HG03460 (cell line): ENCODE results near the gene TBL3.

ENCODE experiments used
- ATAC-seq: cut with Tn5 transposase; IDR thresholded peaks from one replicate; pipeline ENCODE4 v1.9.1; 2021; ENCODE audit not compliant: unreplicated experiment

The TBL3 gene

GRCh38 chr16:1963806-1964505 lies 7.9 kb upstream of the TBL3 start:
- peak; percentile 3 for ATAC-seq

DNA sequence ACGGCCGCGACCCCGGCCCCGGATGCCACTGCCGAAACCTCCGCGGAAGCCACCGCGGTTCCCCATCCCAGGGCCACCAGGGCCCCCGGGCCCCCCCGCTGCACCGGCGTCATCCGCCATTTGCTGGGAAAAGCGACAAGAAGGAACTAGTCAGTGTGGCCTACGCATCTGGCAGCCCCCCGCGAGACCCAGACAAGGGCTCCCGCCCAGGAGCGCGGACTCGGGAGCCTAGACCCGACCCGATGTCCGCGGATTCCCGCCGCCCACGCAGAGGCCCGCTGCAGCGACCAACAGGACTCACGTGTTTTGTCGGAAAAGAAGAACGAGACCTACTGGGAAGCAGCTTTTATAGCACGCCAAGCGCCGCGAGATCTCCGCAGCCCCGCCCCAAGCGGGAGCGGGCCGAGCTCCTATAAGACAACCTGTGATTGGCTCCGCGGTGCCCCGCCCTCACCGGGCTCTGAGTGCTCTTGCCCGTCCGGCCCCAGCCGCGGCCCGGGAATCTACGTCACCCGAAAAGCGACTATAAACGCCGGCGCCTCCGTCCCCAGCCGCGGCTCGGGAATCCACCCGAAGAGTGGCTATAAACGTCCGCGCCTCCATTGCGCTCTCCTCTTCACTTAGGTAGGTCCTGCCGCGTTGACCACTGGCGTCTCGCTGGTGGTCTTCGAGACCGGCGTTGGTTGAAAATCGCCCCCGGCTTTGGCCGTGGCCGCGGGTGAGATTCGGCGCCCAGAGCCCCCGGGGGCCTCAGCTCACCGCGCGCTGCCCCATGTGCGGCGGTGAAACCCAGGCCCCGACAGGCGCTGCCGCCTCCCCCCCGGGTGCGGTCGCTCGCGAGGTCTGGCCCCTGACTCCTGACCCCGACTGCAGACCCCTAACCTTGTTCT lies 7.1 kb upstream of the TBL3 start, which contains the start of gene RPS2:
Gene RPS2, minus strand, starts transcription at position 321 of the 890 bp plus-strand sequence. Its CDS starts 201 bp downstream, at position 120.
- ATAC-seq, result peak; percentile 65

DNA sequence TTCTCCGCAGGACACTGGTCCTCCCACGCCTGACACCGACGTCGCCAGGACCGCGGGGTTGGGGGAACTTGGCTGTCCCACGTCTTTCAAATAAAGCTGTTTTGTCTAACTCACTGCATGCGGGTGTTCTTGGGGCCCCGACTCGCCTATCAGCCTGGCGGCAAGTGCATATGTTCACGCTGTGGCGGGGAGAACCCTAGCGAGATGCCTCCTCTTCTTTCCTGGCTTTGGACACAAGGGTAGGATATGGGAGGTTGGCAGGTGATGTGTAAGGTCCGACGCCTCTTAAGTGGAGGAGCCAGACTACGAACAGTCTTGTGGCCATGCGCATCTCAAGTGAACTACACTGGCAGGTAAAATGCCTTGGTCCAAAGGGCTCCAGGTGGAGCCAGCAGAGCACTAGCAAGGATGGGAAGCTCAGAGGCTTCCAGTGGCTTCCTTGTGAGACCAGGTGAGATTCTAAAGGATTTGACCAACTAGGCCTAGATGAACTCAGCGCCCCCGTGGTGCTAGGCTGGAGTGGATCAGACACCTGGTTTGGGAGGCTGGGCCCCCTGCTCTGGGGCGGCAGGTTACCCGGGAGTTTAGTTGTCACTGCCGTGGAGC lies 6.4 kb upstream of the TBL3 start:
- ATAC-seq, result no peak

GRCh38 chr16:1966460-1966859 lies 5.4 kb upstream of the TBL3 start, which contains the start of gene RNF151:
TSS of gene RNF151 (plus strand) at chr16:1966856. CDS start at chr16:1966882, 26 bp downstream.
- ATAC-seq, result no peak

DNA sequence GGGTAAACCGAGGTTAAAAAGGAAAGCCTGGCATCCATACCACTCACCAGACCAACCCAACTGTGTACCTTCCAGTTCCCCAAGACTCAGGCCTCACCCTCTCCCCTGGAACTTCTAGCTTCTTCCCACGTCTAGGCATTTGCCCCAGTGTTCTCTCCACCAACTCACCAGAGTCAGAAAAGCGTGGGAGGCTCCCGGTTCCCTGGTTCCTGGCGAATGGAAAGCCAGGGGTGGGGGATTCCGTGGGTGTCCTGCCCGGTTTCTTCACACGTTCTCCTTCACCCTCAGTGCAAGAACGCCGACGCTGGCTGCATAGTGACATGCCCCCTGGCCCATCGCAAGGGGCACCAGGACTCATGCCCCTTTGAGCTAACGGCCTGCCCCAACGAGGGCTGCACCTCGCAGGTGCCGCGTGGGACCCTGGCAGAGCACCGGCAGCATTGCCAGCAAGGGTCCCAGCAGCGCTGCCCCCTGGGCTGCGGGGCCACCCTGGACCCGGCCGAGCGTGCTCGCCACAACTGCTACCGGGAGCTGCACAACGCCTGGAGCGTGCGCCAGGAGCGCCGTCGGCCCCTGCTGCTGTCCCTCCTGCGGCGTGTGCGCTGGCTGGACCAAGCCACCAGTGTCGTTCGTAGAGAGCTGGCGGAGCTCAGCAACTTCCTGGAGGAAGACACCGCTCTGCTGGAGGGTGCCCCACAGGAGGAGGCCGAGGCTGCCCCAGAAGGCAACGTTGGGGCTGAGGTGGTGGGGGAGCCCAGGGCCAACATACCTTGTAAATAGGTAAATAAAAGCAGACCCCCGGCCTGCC lies 3.5 kb upstream of the TBL3 start:
- ATAC-seq, result no peak

- ATAC-seq, result no peak
These were observed 631 bp downstream of the TBL3 start for GRCh38 chr16:1972490-1972877.

GRCh38 chr16:1973461-1974156 lies 1.8 kb downstream of the TBL3 start:
- no peak for ATAC-seq

DNA sequence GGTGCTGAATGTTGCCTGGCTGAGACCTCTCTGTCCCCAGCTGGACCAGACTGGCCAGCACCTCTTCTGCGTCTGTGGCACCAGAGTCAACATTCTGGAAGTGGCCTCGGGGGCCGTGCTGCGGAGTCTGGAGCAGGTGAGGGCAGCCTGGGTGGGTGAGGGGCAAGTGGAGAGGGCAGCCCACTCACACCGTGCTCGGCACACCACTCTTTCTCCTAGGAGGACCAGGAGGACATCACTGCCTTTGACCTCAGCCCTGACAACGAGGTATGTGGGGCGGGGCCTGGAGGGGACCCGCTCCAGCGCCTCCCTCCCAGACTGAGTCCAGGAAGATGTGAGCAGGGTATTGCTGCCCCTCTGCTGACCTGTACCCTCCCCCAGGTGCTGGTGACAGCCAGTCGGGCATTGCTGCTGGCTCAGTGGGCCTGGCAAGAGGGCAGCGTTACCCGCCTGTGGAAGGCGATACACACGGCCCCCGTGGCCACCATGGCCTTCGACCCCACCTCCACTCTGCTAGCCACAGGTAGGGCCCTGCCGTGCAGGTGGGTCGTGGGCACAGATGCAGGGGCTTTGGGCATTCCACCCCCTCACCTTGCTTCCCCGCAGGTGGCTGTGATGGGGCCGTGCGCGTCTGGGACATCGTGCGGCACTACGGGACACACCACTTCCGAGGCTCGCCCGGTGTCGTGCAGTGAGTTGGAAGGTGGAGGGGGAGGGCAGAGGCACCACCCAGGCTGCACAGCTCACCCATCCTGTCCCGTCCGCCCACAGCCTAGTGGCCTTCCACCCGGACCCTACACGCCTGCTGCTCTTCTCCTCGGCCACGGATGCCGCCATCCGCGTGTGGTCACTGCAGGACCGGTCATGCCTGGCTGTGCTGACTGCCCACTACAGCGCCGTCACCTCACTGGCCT lies 2.6 kb downstream of the TBL3 start:
- no peak for ATAC-seq

DNA sequence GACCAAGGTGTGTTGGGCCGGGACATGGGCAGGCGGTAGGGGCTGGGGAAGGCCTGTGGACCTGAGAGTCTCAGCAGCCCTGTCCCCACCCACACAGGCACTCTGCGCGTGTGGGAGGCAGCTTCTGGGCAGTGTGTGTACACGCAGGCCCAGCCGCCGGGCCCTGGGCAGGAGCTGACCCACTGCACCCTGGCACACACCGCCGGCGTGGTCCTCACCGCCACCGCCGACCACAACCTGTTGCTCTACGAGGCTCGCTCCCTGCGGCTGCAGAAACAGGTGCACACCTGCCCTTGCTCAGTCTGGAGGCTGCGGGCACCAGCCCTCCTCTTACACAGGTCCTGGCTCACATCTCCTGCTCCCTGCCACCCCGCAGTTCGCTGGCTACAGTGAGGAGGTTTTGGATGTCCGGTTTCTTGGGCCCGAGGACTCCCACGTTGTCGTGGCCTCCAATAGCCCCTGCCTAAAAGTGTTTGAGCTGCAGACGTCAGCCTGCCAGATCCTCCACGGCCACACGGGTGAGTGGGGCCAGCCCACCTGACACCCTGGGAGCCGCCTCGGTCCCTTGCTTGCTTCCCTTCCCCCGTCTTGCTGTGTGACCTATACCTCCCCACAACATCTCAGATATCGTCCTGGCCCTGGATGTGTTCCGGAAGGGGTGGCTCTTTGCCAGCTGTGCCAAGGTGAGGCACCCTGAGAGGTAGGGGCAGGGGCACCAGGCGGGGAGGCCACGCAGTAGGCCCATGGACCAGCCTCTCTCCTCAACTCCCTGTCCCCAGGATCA lies 3.8 kb downstream of the TBL3 start:
- ATAC-seq, result no peak

DNA sequence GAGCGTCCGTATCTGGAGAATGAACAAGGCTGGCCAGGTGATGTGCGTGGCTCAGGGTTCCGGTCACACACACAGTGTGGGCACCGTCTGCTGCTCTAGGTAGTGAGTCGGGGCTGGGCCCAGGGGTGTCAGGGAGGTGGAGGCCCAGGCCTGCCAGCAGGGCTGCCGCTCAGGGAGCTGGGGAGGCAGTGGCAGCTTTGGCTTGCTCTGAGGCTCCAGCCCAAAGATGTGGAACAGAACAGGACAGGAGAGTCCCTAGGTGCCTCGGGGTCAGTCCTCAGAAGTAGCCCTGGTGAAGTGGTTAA lies 4.3 kb downstream of the TBL3 start:
- no peak for ATAC-seq

DNA sequence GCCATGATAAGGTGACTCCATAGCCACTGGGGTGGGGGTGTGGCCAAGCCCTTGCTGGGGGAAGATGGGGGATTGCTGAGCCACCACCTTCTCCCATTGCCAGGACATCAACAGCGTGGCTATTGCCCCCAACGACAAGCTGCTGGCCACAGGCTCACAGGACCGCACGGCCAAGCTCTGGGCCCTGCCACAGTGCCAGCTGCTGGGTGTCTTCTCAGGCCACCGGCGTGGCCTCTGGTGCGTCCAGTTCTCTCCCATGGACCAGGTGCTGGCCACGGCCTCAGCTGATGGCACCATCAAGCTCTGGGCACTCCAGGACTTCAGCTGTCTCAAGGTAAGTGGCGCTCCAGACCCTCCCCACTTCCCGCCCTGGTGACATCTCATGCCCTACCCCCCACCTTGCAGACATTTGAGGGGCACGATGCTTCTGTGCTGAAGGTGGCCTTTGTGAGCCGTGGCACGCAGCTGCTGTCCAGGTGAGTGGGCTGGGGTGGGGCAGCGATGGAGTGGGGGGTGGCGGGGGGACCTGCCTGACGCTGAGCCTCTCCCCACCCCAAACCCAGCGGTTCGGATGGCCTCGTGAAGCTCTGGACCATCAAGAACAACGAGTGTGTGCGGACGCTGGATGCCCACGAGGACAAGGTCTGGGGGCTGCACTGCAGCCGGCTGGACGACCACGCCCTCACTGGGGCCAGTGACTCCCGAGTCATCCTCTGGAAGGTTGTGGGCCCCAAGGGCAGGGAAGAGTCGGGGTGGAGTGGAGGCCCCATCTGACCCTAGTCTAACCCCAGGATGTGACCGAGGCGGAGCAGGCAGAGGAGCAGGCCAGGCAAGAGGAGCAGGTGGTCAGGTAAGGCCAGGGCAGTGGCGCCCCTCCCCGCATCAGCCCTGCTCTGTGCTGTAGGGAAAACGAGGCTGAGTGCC lies 5.4 kb downstream of the TBL3 start:
- no peak for ATAC-seq

DNA sequence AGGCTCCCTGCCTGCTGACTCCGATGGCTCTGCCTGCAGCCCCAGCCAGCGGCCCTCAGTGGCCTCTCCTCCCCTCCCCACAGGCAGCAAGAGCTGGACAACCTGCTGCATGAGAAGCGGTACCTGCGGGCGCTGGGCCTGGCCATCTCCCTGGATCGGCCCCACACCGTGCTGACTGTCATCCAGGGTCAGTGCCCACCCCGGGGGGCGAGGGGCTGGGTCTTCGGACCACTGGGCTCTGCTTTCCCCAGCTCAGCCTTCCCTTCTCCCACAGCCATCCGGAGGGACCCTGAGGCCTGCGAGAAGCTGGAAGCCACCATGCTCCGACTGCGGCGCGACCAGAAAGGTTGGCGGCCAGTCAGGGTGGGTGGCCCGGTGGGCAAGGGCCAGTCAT lies 6.0 kb downstream of the TBL3 start:
- ATAC-seq, result no peak

DNA sequence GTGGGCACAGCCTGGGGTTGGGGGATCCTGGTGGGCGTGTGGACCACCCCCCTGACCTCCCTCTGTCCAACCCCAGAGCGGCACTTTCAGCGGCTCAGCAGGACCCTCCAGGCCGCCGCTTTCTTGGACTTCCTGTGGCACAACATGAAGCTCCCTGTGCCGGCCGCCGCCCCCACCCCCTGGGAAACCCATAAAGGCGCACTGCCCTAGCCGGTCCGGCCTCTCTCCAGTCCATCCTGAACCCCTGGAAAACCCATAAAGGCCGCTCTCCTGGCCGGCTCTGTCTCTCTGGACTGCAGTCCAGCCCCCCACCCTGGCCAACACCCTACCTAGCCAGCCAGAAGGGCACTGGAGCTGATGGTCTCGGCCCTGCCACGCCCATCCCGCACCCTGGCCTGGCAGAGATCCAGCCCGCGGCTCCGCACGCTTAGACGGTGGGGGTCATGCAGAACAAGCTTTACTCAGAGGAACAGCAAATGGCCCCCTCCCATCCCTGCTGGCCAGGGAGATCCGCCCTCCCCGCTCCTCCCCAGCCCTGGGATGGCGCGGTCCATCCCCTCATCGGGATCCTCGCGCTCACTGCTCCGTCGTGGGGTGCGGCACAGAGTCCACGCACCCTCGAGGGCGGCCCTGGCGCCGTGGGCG lies 6.7 kb downstream of the TBL3 start:
- ATAC-seq, result no peak

DNA sequence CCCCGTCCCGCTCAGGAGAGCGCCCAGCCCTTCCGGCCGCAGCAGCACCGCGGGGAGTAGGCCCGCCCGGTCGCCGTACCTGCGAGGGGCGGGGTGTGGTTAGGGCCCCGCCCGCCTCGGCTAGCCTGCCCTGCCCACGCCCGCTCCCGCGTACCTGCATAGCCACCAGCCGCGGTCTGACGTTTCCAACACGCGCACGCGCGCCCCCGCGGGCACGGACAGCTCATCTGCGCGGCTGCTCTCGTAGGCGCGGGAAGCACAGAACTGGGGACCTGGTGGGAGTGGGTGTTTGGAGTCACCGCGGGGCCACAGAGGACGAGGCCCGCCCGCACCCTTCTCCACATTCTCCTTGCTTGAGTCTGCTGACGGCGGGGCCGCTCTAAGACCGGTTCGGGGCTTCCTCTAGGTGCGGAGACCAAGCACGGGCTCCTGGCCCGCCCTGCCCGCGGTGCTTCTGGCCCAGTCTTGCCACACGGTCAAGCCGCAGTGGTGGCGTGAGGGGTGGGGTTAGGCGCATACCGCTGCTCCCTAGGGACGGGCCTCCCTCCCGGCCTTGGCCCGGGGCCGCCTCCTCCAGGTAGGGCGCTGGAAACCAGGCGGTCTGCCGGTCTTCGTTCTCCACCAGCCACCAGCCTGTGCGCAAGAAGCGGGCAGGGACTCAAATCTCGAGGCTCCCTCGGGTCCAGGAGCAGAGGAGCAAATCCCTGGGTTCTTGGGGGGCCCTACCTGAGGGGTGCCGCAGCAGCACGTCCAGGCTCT lies 7.6 kb downstream of the TBL3 start:
- ATAC-seq, result no peak

- ATAC-seq, result no peak
These were observed 8.3 kb downstream of the TBL3 start for GRCh38 chr16:1980030-1980769.

DNA sequence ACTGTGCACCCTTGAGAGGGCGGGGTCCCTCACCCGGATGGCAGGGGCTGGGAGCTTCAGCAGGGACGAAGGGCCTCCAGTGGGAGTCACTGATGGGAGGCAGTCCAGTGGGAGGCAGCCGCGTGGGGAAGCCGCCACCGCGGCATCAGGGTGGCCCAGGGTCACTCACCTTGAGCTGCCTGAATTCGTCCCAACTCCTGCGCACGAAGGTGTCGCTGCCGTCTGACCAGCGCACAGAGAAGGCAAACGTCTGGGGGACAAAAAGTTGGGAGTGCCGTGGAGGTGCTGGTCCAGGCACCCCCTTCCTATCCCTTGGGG lies 8.9 kb downstream of the TBL3 start:
- no peak for ATAC-seq
